OCI-LY7 (cell line): ENCODE data around the gene CDC34.

Source experiments
- EZH2phosphoT487 ChIP-seq: fragments of 200-600 bp; sonication (generic); IDR thresholded peaks from 2 replicates; pipeline ENCODE4 v1.6.1; 2018; ENCODE audit warnings: low read depth, borderline replicate concordance, mild to moderate bottlenecking, mixed run types, antibody characterized with exemption, low read length, moderate library complexity, mixed read lengths
- TF ChIP-seq, protein P1 (sequence below): fragments of 200-600 bp; sonication (generic); conservative IDR thresholded peaks from 2 replicates; pipeline ENCODE4 v1.5.1; 2014; ENCODE audit warnings: mild to moderate bottlenecking, antibody characterized with exemption, low read length, moderate library complexity, mixed read lengths

DNA sequence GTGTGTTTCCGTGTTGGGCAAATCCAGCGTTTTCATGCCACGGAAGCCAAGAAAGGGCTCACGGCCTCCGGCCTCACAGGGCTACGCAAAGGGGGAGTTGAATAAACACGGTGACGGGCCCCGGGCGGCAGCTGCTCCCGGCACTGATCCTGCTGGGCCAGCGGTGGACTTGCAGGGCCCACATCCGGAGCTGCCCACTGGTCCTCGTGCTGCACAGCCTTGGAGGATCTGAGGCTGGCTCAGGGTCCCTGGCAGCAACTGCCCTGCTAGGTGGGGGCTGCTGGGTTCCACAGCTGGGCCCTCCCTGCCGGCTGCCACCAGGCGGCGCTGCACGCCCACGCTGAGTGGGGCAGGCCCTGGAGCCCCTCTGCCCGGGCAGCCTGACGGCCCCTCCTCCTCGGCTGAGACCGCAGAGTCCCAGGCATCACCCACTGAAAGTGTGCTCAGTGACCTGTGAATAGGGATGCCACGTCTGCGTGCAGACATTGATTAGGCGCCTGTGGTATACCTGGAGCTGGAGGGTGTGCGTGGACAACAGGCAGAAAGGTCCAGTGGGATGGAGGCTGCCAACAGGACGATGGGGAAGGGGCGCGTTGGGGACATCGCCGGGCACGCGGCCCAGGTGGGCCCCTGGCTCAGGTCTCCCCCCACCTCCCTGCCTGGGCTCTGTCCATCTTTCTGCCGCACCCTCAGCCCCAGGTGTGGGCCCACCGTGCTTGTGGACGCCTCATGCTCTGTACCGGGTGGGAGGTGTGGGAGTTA is 52.9 kb downstream of the CDC34 start:
- TF ChIP-seq, protein P1, sequence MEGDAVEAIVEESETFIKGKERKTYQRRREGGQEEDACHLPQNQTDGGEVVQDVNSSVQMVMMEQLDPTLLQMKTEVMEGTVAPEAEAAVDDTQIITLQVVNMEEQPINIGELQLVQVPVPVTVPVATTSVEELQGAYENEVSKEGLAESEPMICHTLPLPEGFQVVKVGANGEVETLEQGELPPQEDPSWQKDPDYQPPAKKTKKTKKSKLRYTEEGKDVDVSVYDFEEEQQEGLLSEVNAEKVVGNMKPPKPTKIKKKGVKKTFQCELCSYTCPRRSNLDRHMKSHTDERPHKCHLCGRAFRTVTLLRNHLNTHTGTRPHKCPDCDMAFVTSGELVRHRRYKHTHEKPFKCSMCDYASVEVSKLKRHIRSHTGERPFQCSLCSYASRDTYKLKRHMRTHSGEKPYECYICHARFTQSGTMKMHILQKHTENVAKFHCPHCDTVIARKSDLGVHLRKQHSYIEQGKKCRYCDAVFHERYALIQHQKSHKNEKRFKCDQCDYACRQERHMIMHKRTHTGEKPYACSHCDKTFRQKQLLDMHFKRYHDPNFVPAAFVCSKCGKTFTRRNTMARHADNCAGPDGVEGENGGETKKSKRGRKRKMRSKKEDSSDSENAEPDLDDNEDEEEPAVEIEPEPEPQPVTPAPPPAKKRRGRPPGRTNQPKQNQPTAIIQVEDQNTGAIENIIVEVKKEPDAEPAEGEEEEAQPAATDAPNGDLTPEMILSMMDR: peak; percentile 93
- TF ChIP-seq EZH2phosphoT487: no peak
